HEK293 (cell line): ENCODE data around the gene CCDC50.
A peak's percentile ranks its signal among the peaks of the same experiment; 100 is the strongest.

ENCODE experiments used
- CTCF ChIA-PET: fragments of 350-600 bp; formaldehyde crosslinking; extraction: SDS; loops from one replicate; lab custom pipeline; 2021; ENCODE audit warnings: antibody characterized with exemption; lab: Yijun Ruan, JAX
- POLR2A ChIA-PET: fragments of 300-600 bp; formaldehyde crosslinking; extraction: SDS; loops from one replicate; lab custom pipeline; 2020; ENCODE audit warnings: antibody characterized with exemption, inconsistent platforms; lab: Yijun Ruan, JAX
- H3K27ac ChIP-seq: fragments of 200-500 bp; sonication (Bioruptor generic); 2 replicates; pipeline ENCODE4 v1.5.1; 2014; ENCODE audit warnings: low read depth, low read length, control low read depth, inconsistent platforms; ENCODE audit errors: extremely low read depth
- H3K36me3 ChIP-seq, 2 experiments: fragments of 200-500 bp in 1 of 2; sonication (Bioruptor generic) in 1 of 2; 1 replicate in 1 of 2; 2 replicates in 1 of 2; pipeline ENCODE4 v1.5.1; 2014 to 2017; ENCODE audit warnings: inconsistent platforms in 2 of 2, low read length in 2 of 2; ENCODE audit not compliant: control insufficient read depth in 2 of 2, insufficient read depth in 1 of 2
- H3K4me1 ChIP-seq: fragments of 200-500 bp; sonication (Bioruptor generic); 2 replicates; pipeline ENCODE4 v1.5.1; 2014; ENCODE audit warnings: mild to moderate bottlenecking, low read length, inconsistent platforms; ENCODE audit not compliant: control insufficient read depth, insufficient read depth
- H3K4me3 ChIP-seq: 2 replicates; pipeline ENCODE4 v1.5.1; 2011; ENCODE audit warnings: low read depth, mild to moderate bottlenecking, control low read depth, low read length, moderate library complexity
- H3K9me3 ChIP-seq: fragments of 200-500 bp; sonication (Bioruptor generic); 2 replicates; pipeline ENCODE4 v1.5.1; 2014; ENCODE audit warnings: low read depth, low read length, inconsistent platforms; ENCODE audit not compliant: control insufficient read depth, insufficient read depth
- ATF2 ChIP-seq: fragments of 450-650 bp; formaldehyde crosslinking; IDR thresholded peaks from 2 replicates; pipeline ENCODE4 v1.5.1; 2016; ENCODE audit warnings: missing biosample characterization, missing genetic modification characterization, low read depth
- ELK4 ChIP-seq: IDR thresholded peaks from 2 replicates; pipeline ENCODE4 v1.6.1; 2011; ENCODE audit warnings: mild to moderate bottlenecking, low read depth, low read length, borderline replicate concordance
- GLIS2 ChIP-seq: fragments of 450-650 bp; formaldehyde crosslinking; IDR thresholded peaks from 2 replicates; pipeline ENCODE4 v1.5.1; 2016; ENCODE audit warnings: missing biosample characterization, missing genetic modification characterization
- KLF1 ChIP-seq: fragments of 450-650 bp; formaldehyde crosslinking; IDR thresholded peaks from 2 replicates; pipeline ENCODE4 v1.5.1; 2016; ENCODE audit warnings: missing biosample characterization, missing genetic modification characterization
- MEIS1 ChIP-seq: sonication (generic); formaldehyde crosslinking; IDR thresholded peaks from 2 replicates; pipeline ENCODE4 v1.8.1; 2022; ENCODE audit warnings: missing genetic modification reagents, mild to moderate bottlenecking, borderline replicate concordance
- PRDM1 ChIP-seq: fragments of 450-650 bp; formaldehyde crosslinking; IDR thresholded peaks from 2 replicates; pipeline ENCODE4; 2016; ENCODE audit warnings: missing biosample characterization, missing genetic modification characterization
- PRDM4 ChIP-seq: fragments of 450-650 bp; formaldehyde crosslinking; IDR thresholded peaks from 2 replicates; pipeline ENCODE4 v1.5.1; 2017; ENCODE audit warnings: missing biosample characterization, missing genetic modification characterization
- PRDM6 ChIP-seq: fragments of 450-650 bp; formaldehyde crosslinking; IDR thresholded peaks from 2 replicates; pipeline ENCODE4 v1.5.1; 2017; ENCODE audit warnings: missing biosample characterization, missing genetic modification characterization
- SP7 ChIP-seq: fragments of 450-650 bp; formaldehyde crosslinking; IDR thresholded peaks from 2 replicates; pipeline ENCODE4 v1.5.1; 2016; ENCODE audit warnings: missing biosample characterization, missing genetic modification characterization
- ZBTB17 ChIP-seq: fragments of 450-650 bp; formaldehyde crosslinking; IDR thresholded peaks from 2 replicates; pipeline ENCODE4 v1.5.1; 2016; ENCODE audit warnings: missing biosample characterization, missing genetic modification characterization
- ZBTB7A ChIP-seq: fragments of 450-650 bp; formaldehyde crosslinking; IDR thresholded peaks from 2 replicates; pipeline ENCODE4 v1.5.1; 2016; ENCODE audit warnings: low read depth, missing biosample characterization, missing genetic modification characterization
- ZEB2 ChIP-seq: fragments of 450-650 bp; formaldehyde crosslinking; IDR thresholded peaks from 2 replicates; pipeline ENCODE4 v1.5.1; 2016; ENCODE audit warnings: missing biosample characterization, missing genetic modification characterization
- ZNF19 ChIP-seq: fragments of 450-650 bp; formaldehyde crosslinking; IDR thresholded peaks from 2 replicates; pipeline ENCODE4; 2016; ENCODE audit warnings: missing biosample characterization, missing genetic modification characterization, low read depth
- ZNF266 ChIP-seq: fragments of 450-650 bp; formaldehyde crosslinking; IDR thresholded peaks from 2 replicates; pipeline ENCODE4 v1.5.1; 2016; ENCODE audit warnings: missing biosample characterization, missing genetic modification characterization, low read depth
- ZNF302 ChIP-seq: fragments of 450-650 bp; formaldehyde crosslinking; IDR thresholded peaks from 2 replicates; pipeline ENCODE4 v1.5.1; 2016; ENCODE audit warnings: missing biosample characterization, missing genetic modification characterization, low read depth
- ZNF335 ChIP-seq: fragments of 450-650 bp; formaldehyde crosslinking; conservative IDR thresholded peaks from 2 replicates; pipeline ENCODE4 v1.5.1; 2016; ENCODE audit warnings: missing biosample characterization, missing genetic modification characterization
- ZNF530 ChIP-seq: fragments of 450-650 bp; formaldehyde crosslinking; IDR thresholded peaks from 2 replicates; pipeline ENCODE4 v1.5.1; 2016; ENCODE audit warnings: low read depth, missing biosample characterization, missing genetic modification characterization
- ZNF610 ChIP-seq: fragments of 450-650 bp; formaldehyde crosslinking; IDR thresholded peaks from 2 replicates; pipeline ENCODE4 v1.5.1; 2016; ENCODE audit warnings: missing biosample characterization, missing genetic modification characterization, borderline replicate concordance
- ZNF629 ChIP-seq: fragments of 450-650 bp; formaldehyde crosslinking; IDR thresholded peaks from 2 replicates; pipeline ENCODE4 v1.5.1; 2017; ENCODE audit warnings: missing biosample characterization, missing genetic modification characterization
- ZNF777 ChIP-seq: fragments of 450-650 bp; formaldehyde crosslinking; IDR thresholded peaks from 2 replicates; pipeline ENCODE4 v1.5.1; 2017; ENCODE audit warnings: missing biosample characterization, missing genetic modification characterization, borderline replicate concordance
- ZSCAN30 ChIP-seq: fragments of 450-650 bp; IDR thresholded peaks from 2 replicates; pipeline ENCODE4 v1.5.1; 2018; ENCODE audit warnings: missing biosample characterization, mild to moderate bottlenecking, missing genetic modification characterization, moderate library complexity

The CCDC50 gene

GRCh38 chr3:191330530-191331048 is 1.4 kb downstream of the CCDC50 start (continued):
- no peak for TF ChIP-seq KLF1 (tag by site-specific recombination)
- TF ChIP-seq ELK4, result no peak
- TF ChIP-seq ZBTB17, result peak; percentile 88
- TF ChIP-seq PRDM4 (tag by site-specific recombination), result no peak
- TF ChIP-seq ZNF19 (tag by site-specific recombination), result no peak
- no peak for TF ChIP-seq MEIS1 (CRISPR knock-in tag)
- no peak for TF ChIP-seq ZBTB7A (tag by site-specific recombination)
- no peak for TF ChIP-seq ZNF530 (tag by site-specific recombination)
- no peak for TF ChIP-seq ATF2 (tag by site-specific recombination)
- 0 out of 2 replicates have a peak, but pooled peaks have one; percentile 10 for TF ChIP-seq SP7 (tag by site-specific recombination)
- TF ChIP-seq ZNF610 (tag by site-specific recombination), result no peak
- TF ChIP-seq PRDM6, result no peak
- TF ChIP-seq ZNF777 (tag by site-specific recombination), result no peak
- 0 out of 2 replicates have a peak, but pooled peaks have one; percentile 11 for TF ChIP-seq ZNF335 (tag by site-specific recombination)
- TF ChIP-seq PRDM1 (tag by site-specific recombination), result peak; percentile 84
- no peak for TF ChIP-seq ZNF302 (tag by site-specific recombination)
- TF ChIP-seq ZSCAN30 (tag by site-specific recombination), result no peak
- TF ChIP-seq, all 188 proteins: peak for 7

- H3K27ac ChIP-seq, result no peak overlapping the region; the same call in 1 of the 2 replicates
- peak; percentile 28 for TF ChIP-seq ZNF629 (tag by site-specific recombination)
- TF ChIP-seq ZNF266, result no peak
- TF ChIP-seq SP7 (tag by site-specific recombination), result peak; percentile 26; the same call in 1 of the 2 replicates
- TF ChIP-seq ZEB2, result 0 out of 2 replicates have a peak, but pooled peaks have one; percentile 48
- TF ChIP-seq GLIS2 (tag by site-specific recombination), result no peak
- peak; percentile 47; the same call in 1 of the 2 replicates for TF ChIP-seq ZBTB17
- TF ChIP-seq PRDM6, result 0 out of 2 replicates have a peak, but pooled peaks have one; percentile 18
- ChIA-PET CTCF (no interaction called here), POLR2A (no interaction called here)
- H3K9me3 ChIP-seq, result no peaks in the 10 kb centered on the region
- H3K36me3 ChIP-seq, result no peaks in the 10 kb centered on the region
- H3K4me1 ChIP-seq, result peaks cover 5% of the 10 kb centered on the region; the same call in 1 of the 2 replicates
- H3K4me3 ChIP-seq, result peak overlapping the region; percentile 93
These were observed 2.2 kb downstream of the CCDC50 start for GRCh38 chr3:191331388-191331787.
